GM18517 (cell line): ENCODE measurements around the gene HDAC1.
"Not testable (repeated sequence)": the region's sequence is repeated elsewhere in the genome, so short reads cannot be mapped to it uniquely, and the experiment has no call there.

Experiments used
- ATAC-seq: cut with Tn5 transposase; IDR thresholded peaks from one replicate; pipeline ENCODE4 v1.9.1; 2021; ENCODE audit warnings: mild to moderate bottlenecking, moderate library complexity; ENCODE audit not compliant: unreplicated experiment

HDAC1 gene

GRCh38 chr1:32273391-32274208 lies 18.3 kb upstream of the HDAC1 start:
- ATAC-seq: no peak

DNA sequence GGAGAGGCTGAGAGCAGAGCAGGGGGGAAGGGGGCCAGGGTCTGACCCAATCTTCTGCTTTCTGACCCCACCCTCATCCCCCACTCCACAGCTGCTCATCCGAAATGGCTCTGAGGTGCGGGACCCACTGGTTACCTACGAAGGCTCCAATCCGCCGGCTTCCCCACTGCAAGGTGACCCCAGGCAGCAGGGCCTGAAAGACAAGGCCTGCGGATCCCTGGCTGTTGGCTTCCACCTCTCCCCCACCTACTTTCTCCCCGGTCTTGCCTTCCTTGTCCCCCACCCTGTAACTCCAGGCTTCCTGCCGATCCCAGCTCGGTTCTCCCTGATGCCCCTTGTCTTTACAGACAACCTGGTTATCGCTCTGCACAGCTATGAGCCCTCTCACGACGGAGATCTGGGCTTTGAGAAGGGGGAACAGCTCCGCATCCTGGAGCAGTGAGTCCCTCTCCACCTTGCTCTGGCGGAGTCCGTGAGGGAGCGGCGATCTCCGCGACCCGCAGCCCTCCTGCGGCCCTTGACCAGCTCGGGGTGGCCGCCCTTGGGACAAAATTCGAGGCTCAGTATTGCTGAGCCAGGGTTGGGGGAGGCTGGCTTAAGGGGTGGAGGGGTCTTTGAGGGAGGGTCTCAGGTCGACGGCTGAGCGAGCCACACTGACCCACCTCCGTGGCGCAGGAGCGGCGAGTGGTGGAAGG lies 17.1 kb upstream of the HDAC1 start:
- no peak for ATAC-seq

GRCh38 chr1:32275424-32275823 lies 16.5 kb upstream of the HDAC1 start:
- ATAC-seq: no peak

DNA sequence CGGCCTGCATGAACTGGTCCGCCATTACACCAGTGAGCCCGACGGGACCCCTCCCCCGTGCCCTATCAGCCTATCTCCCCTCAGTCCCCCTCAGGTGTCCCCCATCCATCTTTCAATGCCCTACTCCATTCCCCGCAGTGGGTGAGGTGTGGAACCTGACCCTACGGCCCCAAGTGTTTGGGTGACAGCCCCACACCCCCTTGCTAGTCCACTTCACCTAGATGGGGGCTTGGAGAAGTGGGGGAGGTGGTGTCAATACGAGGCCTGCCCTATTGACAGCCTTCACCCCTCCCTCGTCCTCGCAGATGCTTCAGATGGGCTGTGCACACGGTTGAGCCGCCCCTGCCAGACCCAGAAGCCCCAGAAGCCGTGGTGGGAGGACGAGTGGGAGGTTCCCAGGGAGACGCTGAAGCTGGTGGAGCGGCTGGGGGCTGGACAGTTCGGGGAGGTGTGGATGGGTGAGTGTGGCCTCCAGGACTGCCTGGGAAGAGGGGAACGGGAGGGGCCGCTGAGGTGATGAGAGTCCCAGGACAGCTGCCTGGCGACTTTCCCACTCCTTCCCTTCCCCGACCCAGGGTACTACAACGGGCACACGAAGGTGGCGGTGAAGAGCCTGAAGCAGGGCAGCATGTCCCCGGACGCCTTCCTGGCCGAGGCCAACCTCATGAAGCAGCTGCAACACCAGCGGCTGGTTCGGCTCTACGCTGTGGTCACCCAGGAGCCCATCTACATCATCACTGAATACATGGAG lies 15.7 kb upstream of the HDAC1 start:
- no peak for ATAC-seq

GRCh38 chr1:32284777-32285176 lies 7.1 kb upstream of the HDAC1 start:
- not testable (repeated sequence) for ATAC-seq

DNA sequence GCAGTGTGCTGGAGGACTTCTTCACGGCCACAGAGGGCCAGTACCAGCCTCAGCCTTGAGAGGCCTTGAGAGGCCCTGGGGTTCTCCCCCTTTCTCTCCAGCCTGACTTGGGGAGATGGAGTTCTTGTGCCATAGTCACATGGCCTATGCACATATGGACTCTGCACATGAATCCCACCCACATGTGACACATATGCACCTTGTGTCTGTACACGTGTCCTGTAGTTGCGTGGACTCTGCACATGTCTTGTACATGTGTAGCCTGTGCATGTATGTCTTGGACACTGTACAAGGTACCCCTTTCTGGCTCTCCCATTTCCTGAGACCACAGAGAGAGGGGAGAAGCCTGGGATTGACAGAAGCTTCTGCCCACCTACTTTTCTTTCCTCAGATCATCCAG lies 6.2 kb upstream of the HDAC1 start:
- ATAC-seq: no peak

GRCh38 chr1:32286763-32287162 lies 5.1 kb upstream of the HDAC1 start:
- ATAC-seq: no peak

- no peak for ATAC-seq
These were observed 2.6 kb upstream of the HDAC1 start for GRCh38 chr1:32289256-32289655.

- no peak for ATAC-seq
These were observed 657 bp upstream of the HDAC1 start for GRCh38 chr1:32291145-32291707.

DNA sequence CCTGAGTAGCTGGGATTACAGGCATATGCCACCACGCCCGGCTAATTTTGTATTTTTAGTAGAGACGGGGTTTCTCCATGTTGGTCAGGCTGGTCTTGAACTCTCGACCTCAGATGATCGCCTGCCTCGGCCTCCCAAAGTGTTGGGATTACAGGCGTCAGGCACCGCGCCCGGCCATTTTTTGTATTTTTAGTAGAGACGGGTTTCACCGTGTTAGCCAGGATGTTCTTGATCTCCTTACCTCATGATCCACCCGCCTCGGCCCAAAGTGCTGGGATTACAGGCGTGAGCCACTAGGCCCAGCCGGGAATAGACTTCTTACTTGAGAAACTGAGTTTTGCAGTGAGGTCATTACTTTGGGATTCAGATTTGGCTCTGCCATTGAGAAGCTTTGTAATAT lies 6.3 kb downstream of the HDAC1 start:
- ATAC-seq: not testable (repeated sequence)

- ATAC-seq: no peak
These were observed 7.4 kb downstream of the HDAC1 start for GRCh38 chr1:32299327-32299726.

- no peak for ATAC-seq
These were observed 11.5 kb downstream of the HDAC1 start for GRCh38 chr1:32303358-32303757.

DNA sequence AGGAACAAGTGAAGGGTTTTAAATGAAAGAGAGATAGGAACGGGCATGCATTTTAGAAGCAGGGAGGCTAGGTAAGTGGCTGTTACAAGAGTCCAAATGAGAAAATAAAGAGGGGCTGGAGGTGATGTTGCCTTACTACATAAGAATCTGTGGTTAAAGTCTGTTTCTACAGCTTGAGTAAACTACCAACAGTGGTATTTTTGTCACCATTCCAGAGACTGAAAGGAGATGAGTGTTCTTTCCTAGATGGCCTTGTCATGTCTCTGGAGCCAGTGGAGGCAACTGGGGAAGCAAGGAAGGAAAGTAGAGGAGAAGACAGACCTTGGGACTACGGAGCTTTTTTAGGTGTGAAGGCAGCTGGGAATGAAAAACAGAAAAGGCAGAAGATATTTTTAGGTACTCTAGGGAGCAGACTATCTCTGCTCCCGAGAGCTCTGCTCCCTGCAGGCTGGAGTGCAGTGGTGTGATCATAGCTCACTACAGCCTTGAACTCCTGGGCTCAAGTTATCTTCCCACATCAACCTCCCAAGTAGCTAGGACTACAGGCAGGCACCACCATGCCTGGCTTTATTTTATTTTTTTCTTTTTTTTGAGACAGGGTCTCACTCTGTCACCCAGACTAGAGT lies 12.2 kb downstream of the HDAC1 start:
- ATAC-seq: no peak

DNA sequence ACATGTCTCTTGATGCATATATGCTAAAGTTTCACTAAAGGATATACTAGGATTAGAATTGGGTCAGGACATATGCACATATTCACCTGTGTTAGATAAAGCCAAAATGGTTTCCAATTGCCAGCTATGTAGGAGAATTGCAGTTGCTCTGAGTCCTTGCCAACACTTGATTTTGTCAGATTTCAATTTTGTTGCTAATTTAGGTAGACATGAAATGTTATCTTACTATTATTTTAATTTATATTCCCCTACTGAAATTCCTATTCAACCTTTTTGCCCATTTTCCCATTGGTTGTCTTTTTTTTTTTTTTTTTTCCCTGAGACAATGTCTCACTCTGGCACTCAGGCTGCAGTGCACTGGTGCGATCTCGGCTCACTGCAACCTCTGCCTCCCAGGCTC lies 13.4 kb downstream of the HDAC1 start:
- ATAC-seq: no peak

GRCh38 chr1:32307324-32307723 lies 15.4 kb downstream of the HDAC1 start:
- ATAC-seq: no peak

- ATAC-seq: no peak
These were observed 18.1 kb downstream of the HDAC1 start for GRCh38 chr1:32309960-32310359.

DNA sequence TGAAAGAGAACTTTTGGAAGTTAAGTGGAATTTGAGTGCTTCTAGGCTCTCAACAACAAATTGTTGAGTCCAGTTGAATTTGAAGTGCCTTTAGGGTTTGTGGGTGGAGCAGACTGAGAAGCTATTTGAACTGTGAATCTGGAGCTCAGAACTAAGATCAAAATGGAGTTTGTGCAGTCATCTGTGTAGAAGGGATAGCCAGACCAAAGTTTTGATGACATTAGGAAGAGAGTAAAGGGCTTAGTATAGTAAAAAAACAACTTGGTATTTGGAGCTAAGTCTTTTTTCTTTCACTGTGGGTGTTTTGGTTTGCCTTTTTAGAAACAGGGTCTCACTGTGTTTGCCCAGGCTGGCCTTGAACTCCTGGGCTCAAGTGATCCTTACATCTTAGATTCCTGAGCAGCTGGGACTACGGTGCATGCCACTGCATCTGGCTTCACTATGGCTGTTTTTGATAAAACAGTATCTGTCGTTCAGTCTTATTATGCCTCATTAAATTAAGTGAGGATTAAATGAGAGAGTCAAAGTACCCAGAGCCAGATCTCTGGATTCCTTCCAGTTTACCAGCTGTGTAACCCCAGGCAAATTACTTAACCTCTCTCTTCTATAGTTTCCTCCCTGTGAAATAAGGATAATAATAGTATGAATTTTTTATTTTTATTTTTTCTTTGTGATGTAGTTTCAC lies 20.0 kb downstream of the HDAC1 start:
- ATAC-seq: no peak

- ATAC-seq: no peak
These were observed 25.0 kb downstream of the HDAC1 start for GRCh38 chr1:32316903-32317277.

DNA sequence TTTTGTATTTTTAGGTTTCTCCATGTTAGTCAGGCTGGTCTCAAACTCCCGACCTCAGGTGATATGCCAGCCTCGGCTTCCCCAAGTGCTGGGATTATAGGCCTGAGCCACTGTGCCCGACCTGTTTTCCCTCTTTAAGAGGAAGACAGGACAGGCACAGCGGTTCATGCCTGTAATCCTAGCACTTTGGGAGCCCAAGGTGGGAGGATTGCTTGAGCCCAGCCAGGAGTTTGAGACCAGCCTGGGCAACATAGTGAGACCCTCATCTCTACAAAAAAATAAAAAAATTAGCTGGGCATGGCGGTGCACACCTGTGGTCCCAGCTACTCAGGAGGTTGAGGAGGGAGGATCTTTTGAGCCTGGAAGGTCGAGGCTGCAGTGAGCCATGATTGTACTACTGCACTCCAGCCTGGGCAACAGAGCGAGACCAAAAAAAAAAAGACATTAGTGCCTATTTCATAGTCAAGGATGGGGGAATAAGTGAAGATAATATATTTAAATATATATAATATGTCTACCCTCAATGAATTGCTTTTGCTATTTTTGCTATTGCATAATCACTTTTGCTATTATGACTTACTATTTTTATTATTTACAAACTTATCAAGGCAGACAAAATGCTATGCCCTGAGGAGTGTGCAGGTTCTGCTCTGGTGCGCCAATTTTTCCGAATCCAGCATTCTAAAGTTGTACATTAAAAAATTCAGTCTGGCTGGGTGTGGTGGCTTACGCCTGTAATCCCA lies 26.4 kb downstream of the HDAC1 start:
- ATAC-seq: no peak
